ENCODE measurements around the gene SEMA5B.

DNA sequence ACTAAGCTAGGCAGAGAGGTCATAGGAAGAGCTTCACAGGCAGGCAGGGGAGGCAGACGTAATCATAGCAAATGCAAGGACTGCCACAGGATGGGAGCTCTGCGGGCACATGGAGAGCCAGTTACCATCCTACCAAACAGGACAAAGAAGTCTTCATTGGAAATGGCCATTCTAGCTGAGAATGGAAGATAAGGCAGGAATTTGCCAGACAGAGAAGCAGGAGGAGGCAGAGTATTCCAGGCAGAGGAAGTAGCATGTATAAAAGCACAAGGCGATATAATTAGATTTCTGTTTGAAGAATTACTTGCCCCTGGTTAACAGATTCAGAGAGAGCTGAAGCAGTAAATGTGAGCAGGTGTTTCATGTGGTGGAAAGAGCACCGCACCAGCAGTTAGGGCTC is 3.5 kb upstream of the SEMA5B start:
- TF ChIP-seq, protein P1, sequence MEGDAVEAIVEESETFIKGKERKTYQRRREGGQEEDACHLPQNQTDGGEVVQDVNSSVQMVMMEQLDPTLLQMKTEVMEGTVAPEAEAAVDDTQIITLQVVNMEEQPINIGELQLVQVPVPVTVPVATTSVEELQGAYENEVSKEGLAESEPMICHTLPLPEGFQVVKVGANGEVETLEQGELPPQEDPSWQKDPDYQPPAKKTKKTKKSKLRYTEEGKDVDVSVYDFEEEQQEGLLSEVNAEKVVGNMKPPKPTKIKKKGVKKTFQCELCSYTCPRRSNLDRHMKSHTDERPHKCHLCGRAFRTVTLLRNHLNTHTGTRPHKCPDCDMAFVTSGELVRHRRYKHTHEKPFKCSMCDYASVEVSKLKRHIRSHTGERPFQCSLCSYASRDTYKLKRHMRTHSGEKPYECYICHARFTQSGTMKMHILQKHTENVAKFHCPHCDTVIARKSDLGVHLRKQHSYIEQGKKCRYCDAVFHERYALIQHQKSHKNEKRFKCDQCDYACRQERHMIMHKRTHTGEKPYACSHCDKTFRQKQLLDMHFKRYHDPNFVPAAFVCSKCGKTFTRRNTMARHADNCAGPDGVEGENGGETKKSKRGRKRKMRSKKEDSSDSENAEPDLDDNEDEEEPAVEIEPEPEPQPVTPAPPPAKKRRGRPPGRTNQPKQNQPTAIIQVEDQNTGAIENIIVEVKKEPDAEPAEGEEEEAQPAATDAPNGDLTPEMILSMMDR (IDR thresholded peaks at IDR 0.05) = no peak
- TF ChIP-seq EZH2 (IDR thresholded peaks at IDR 0.05; ENCODE audit: borderline replicate concordance, insufficient read depth, low read depth, low read length, poor library complexity, severe bottlenecking) = no peak
